HG03558 (cell line): Measurements from ENCODE around the gene MS4A18.

ENCODE experiments used
- ATAC-seq: cut with Tn5 transposase; IDR thresholded peaks from one replicate; pipeline ENCODE4 v1.9.1; 2021; ENCODE audit warnings: moderate number of reproducible peaks; ENCODE audit not compliant: unreplicated experiment; ENCODE audit errors: extremely low read depth

MS4A18 gene

GRCh38 chr11:60783141-60783484, 58.6 kb downstream of the MS4A18 start:
- no peak for ATAC-seq

- no peak for ATAC-seq
These were observed 59.4 kb downstream of the MS4A18 start for GRCh38 chr11:60783911-60784310.

GRCh38 chr11:60785136-60785535, 60.6 kb downstream of the MS4A18 start, which contains the start of gene MS4A10:
Gene MS4A10 (plus strand): TSS chr11:60785333. CDS start chr11:60790336, 5,003 bp downstream.
- no peak for ATAC-seq

GRCh38 chr11:60785806-60786361, 61.4 kb downstream of the MS4A18 start:
- ATAC-seq: no peak

GRCh38 chr11:60786811-60787567, 62.5 kb downstream of the MS4A18 start:
- no peak for ATAC-seq

- ATAC-seq: no peak
These were observed 64.0 kb downstream of the MS4A18 start for GRCh38 chr11:60788401-60789125.

- ATAC-seq: no peak
These were observed 66.2 kb downstream of the MS4A18 start for GRCh38 chr11:60790726-60791125.

GRCh38 chr11:60791153-60791933, 66.8 kb downstream of the MS4A18 start:
- ATAC-seq: no peak

- ATAC-seq: no peak
These were observed 68.0 kb downstream of the MS4A18 start for GRCh38 chr11:60792521-60792920.
